Transverse colon (tissue), 4 donors: ENCODE data around the gene TRPM3. TPM values are rescaled to one million over a fixed set of nuclear protein-coding genes. Genes with fewer than 3 reads are reported as not detected.

Experiments used
- DNase-seq: peaks from one replicate; pipeline ENCODE4 v3.0.0-alpha.2; 2019
- H3K27ac ChIP-seq, 4 donors: fragments of 200-600 bp; sonication (generic); 2 replicates each; pipeline ENCODE4 v1.5.1; 2016 to 2018; ENCODE audit warnings: inconsistent platforms in 4 of 4
- H3K27me3 ChIP-seq: fragments of 200-600 bp; sonication (generic); 2 replicates; pipeline ENCODE4 v1.5.1; 2017; ENCODE audit warnings: inconsistent platforms
- H3K36me3 ChIP-seq, 4 donors: fragments of 200-600 bp; sonication (generic); 2 replicates each; pipeline ENCODE4 v1.5.1; 2017 to 2019; ENCODE audit warnings: inconsistent platforms in 4 of 4
- H3K4me1 ChIP-seq, 4 donors: fragments of 200-600 bp; sonication (generic); 2 replicates each; pipeline ENCODE4 v1.5.1; 2017 to 2020; ENCODE audit warnings: inconsistent platforms in 4 of 4
- H3K4me3 ChIP-seq, 4 donors: fragments of 200-600 bp; sonication (generic); 1 replicate in 1 of 4; 2 replicates in 3 of 4; pipeline versions ENCODE4 v1.5.1 to v1.6.1; 2017 to 2019; ENCODE audit warnings: inconsistent platforms in 4 of 4
- H3K9me3 ChIP-seq, 2 donors: fragments of 200-600 bp; sonication (generic); 2 replicates each; pipeline ENCODE4 v1.5.1; 2017 to 2019; ENCODE audit warnings: inconsistent platforms in 2 of 2
- EP300 ChIP-seq: sonication (generic); formaldehyde crosslinking; IDR thresholded peaks from one replicate; pipeline ENCODE4 v1.6.1; 2017; ENCODE audit warnings: antibody characterized with exemption, low read depth
- POLR2A ChIP-seq: fragments of 450-650 bp; IDR thresholded peaks from one replicate; pipeline ENCODE4 v1.6.1; 2016; ENCODE audit warnings: antibody characterized with exemption, mild to moderate bottlenecking, moderate library complexity
- POLR2AphosphoS5 ChIP-seq, 3 donors: sonication (generic); formaldehyde crosslinking; IDR thresholded peaks; one replicate each; pipeline ENCODE4 v1.6.1; 2016; ENCODE audit warnings: antibody characterized with exemption in 3 of 3
- WGBS, 2 donors: methylation state at CpG; one replicate each; pipeline ENCODE4 v1.1.5; 2018; ENCODE audit warnings: low coverage in 1 of 2; 5-methylcytosine and 5-hydroxymethylcytosine counted together
- in situ Hi-C, 4 donors: fragments of 200-750 bp; cut with MboI; loops; one replicate each; pipeline versions ENCODE4 v1.15.0 to v1.15.1; 2017; ENCODE audit warnings: low sequenced_read_pairs in 3 of 4, low pct_ligation_motif_present in 1 of 4, low pct_unique_long_range_greater_than_20kb in 1 of 4
- intact Hi-C: fragments of 100-400 bp; cut with DNase I; formaldehyde crosslinking; loops from one replicate; pipeline ENCODE4 v1.15.1; 2023; ENCODE audit warnings: low total_unique reads
- total RNA-seq, 4 donors: library from RNA; depleted of rRNA; stranded (reverse); fragments of >200 nt; gene quantifications; one replicate each; pipeline ENCODE4 v1.1.0, GENCODE V29; 2016
- TF ChIP-seq, protein P1 (sequence below), 5 experiments: fragments of 200-600 bp in 3 of 5; fragments of 450-650 bp in 2 of 5; sonication (generic) in 3 of 5; IDR thresholded peaks; 1 replicate in 2 of 5; 2 replicates in 3 of 5; pipeline ENCODE4 v1.5.1; 2016 to 2017; ENCODE audit warnings: antibody characterized with exemption in 5 of 5, inconsistent platforms in 3 of 5, mild to moderate bottlenecking in 2 of 5, moderate library complexity in 1 of 5

Gene TRPM3
- total RNA-seq, 4 donors from 2014 or later: 0.16 to 1.2 (median 0.32) TPM

DNA sequence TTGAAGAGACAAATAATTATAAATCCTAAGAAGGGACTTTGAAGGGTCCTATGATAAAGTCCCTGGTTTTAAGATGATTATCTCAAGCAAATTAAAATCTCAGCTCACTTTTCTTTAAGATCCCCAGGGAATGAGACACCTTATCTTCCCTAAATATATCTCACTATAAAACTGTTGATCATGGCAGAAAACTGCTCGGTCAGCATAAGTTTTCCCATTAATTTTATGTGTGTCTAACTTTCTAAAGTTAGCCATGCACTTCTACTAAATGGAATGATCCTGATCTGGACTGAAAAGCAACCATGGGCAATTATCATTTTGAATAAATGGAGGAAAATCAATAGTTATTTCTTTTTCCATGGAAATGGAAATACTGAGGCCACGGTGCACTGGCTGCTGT, 314.5 kb downstream of the TRPM3 start:
- H3K4me1 ChIP-seq: no peaks in the 10 kb centered on the region
- DNase-seq: no peak
- in situ Hi-C loops: no loop called here
- intact Hi-C loops: no loop called here
- H3K36me3 ChIP-seq: no peaks in the 10 kb centered on the region
- H3K9me3 ChIP-seq: no peaks in the 10 kb centered on the region
- no peak for TF ChIP-seq POLR2A
- no peak for TF ChIP-seq EP300
- TF ChIP-seq, protein P1, sequence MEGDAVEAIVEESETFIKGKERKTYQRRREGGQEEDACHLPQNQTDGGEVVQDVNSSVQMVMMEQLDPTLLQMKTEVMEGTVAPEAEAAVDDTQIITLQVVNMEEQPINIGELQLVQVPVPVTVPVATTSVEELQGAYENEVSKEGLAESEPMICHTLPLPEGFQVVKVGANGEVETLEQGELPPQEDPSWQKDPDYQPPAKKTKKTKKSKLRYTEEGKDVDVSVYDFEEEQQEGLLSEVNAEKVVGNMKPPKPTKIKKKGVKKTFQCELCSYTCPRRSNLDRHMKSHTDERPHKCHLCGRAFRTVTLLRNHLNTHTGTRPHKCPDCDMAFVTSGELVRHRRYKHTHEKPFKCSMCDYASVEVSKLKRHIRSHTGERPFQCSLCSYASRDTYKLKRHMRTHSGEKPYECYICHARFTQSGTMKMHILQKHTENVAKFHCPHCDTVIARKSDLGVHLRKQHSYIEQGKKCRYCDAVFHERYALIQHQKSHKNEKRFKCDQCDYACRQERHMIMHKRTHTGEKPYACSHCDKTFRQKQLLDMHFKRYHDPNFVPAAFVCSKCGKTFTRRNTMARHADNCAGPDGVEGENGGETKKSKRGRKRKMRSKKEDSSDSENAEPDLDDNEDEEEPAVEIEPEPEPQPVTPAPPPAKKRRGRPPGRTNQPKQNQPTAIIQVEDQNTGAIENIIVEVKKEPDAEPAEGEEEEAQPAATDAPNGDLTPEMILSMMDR (IDR thresholded peaks at IDR 0.05): no peak
- no peak for TF ChIP-seq POLR2AphosphoS5 (IDR thresholded peaks at IDR 0.05)
- 53 to 75% methylated on average over 2 of the region's 2 CpGs for WGBS, 2 donors
- no peaks in the 10 kb centered on the region for H3K27me3 ChIP-seq
- H3K27ac ChIP-seq: no peak overlapping the region
- no peak overlapping the region for H3K4me3 ChIP-seq

DNA sequence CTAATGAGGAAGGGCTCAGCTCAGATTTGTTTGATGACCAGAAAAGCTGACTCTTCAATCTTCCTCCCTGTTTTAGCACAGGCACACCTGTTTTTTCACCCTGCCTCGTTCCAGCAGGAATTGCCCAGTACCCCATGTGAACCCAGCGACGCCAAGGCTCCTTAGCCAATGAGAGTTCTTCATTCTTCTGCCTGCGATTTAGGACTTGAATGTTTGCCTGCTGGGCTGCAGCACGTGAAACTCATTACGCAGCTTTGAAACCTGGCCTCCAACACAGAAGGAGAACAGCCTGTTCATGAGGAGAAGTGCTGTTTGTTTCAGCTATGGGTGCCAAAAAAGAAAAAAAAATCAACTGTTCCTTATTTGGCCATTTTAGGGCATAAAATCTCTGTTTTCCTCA, 315.5 kb downstream of the TRPM3 start:
- in situ Hi-C loops (no loop called here), intact Hi-C loops (no loop called here)
- 66 to 70% methylated on average over 2 to 6 of the region's 6 CpGs for WGBS, 2 donors
- no peak overlapping the region for H3K4me3 ChIP-seq
- H3K9me3 ChIP-seq: no peaks in the 10 kb centered on the region
- TF ChIP-seq POLR2AphosphoS5 (IDR thresholded peaks at IDR 0.05) (no peak), EP300 (no peak), POLR2A (no peak)
- TF ChIP-seq, protein P1 (IDR thresholded peaks at IDR 0.05): no peak
- H3K27ac ChIP-seq: no peak overlapping the region
- no peaks in the 10 kb centered on the region for H3K36me3 ChIP-seq
- no peaks in the 10 kb centered on the region for H3K4me1 ChIP-seq
- no peaks in the 10 kb centered on the region for H3K27me3 ChIP-seq
- DNase-seq: no peak

GRCh38 chr9:70802758-70803436, 318.5 kb downstream of the TRPM3 start:
- Histone ChIP-seq H3K4me3 (no peak overlapping the region), H3K9me3 (no peaks in the 10 kb centered on the region), H3K4me1 (no peaks in the 10 kb centered on the region), H3K27me3 (no peaks in the 10 kb centered on the region), H3K36me3 (no peaks in the 10 kb centered on the region), H3K27ac (no peak overlapping the region)
- DNase-seq: no peak
- in situ Hi-C loops (no loop called here), intact Hi-C loops (no loop called here)
- TF ChIP-seq POLR2A (no peak), POLR2AphosphoS5 (IDR thresholded peaks at IDR 0.05) (no peak), EP300 (no peak)
- TF ChIP-seq, protein P1 (IDR thresholded peaks at IDR 0.05): no peak
- 82 to 87% methylated on average over 6 of the region's 6 CpGs for WGBS, 2 donors

- H3K4me1 ChIP-seq: no peaks in the 10 kb centered on the region
- TF ChIP-seq, protein P1 (IDR thresholded peaks at IDR 0.05): no peak
- TF ChIP-seq POLR2A: no peak
- TF ChIP-seq EP300: no peak
- no peak for TF ChIP-seq POLR2AphosphoS5 (IDR thresholded peaks at IDR 0.05)
- in situ Hi-C loops: no loop called here
- H3K4me3 ChIP-seq: no peak overlapping the region
- intact Hi-C loops: no loop called here
- whole genome bisulfite sequencing, 2 donors: 0 to 40% methylated on average over 1 of the region's 1 CpG
- no peaks in the 10 kb centered on the region for H3K36me3 ChIP-seq
- no peaks in the 10 kb centered on the region for H3K9me3 ChIP-seq
- H3K27ac ChIP-seq: no peak overlapping the region
- no peak for DNase-seq
- H3K27me3 ChIP-seq: no peaks in the 10 kb centered on the region
Observed at GRCh38 chr9:70802206-70802605, 319.2 kb downstream of the TRPM3 start.
